K562 (cell line): ENCODE measurements around the gene ESD. TPM values are rescaled to one million over a fixed set of nuclear protein-coding genes. Genes with fewer than 3 reads are reported as not detected.

Experiments used
- ATAC-seq: fragments of 200-7000 bp; cut with Tn5 transposase; 3 replicates; pipeline ENCODE4 v1.9.1; 2020; ENCODE audit warnings: moderate library complexity
- BruUV-seq: library from RNA; stranded (reverse); fragments of 400-500 nt; replicated peaks from 2 replicates; lab custom pipeline; 2021; lab: Mats Ljungman, UMichigan
- CTCF ChIA-PET: fragments of 300-600 bp; formaldehyde crosslinking; extraction: SDS; loops from one replicate; lab custom pipeline; 2021; ENCODE audit warnings: low intra/inter-chr PET ratio; lab: Yijun Ruan, JAX
- POLR2A ChIA-PET: fragments of 300-600, 350-650 bp; sonication (Branson Sonifier 250); formaldehyde crosslinking; extraction: SDS; loops from one replicate; lab custom pipeline; 2021; ENCODE audit warnings: antibody characterized with exemption, inconsistent platforms; lab: Yijun Ruan, JAX
- DNase-seq, 4 experiments: peaks; one replicate each; pipeline versions ENCODE4 v3.0.0 to v3.0.0-alpha.2; 2011 to 2018; ENCODE audit warnings: low spot score in 3 of 4, mixed read lengths in 3 of 4; ENCODE audit errors: extremely low read depth in 1 of 4
- FAIRE-seq: peaks from 2 replicates; lab custom pipeline; 2011; peaks lifted over from hg19 to GRCh38; lab: Jason Lieb, UNC
- H2AFZ ChIP-seq: 2 replicates; pipeline ENCODE4 v1.6.0; 2011; ENCODE audit warnings: low read depth, low read length, control low read depth, inconsistent platforms
- H3K27ac ChIP-seq: fragments of 200-600 bp; 3 replicates; pipeline ENCODE4 v1.8.0; 2011; ENCODE audit warnings: low read depth, mild to moderate bottlenecking, control low read depth, inconsistent platforms, low read length, moderate library complexity, mixed read lengths; ENCODE audit errors: extremely low read depth
- H3K27me3 ChIP-seq, 2 experiments: fragments of 300-600 bp in 1 of 2; 2 replicates in 1 of 2; 3 replicates in 1 of 2; pipeline versions ENCODE4 v1.6.0 to v1.8.0; 2011; ENCODE audit warnings: inconsistent platforms in 2 of 2, low read length in 2 of 2, mild to moderate bottlenecking in 1 of 2, mixed read lengths in 1 of 2, moderate library complexity in 1 of 2; ENCODE audit not compliant: control insufficient read depth in 2 of 2, insufficient read depth in 2 of 2
- H3K36me3 ChIP-seq: fragments of 300-600 bp; 3 replicates; pipeline ENCODE4 v1.8.0; 2011; ENCODE audit warnings: mild to moderate bottlenecking, low read length, inconsistent platforms; ENCODE audit not compliant: control insufficient read depth, insufficient read depth
- H3K4me1 ChIP-seq, 2 experiments: fragments of 200-600 bp in 1 of 2; replicated peaks in 1 of 2; 2 replicates in 1 of 2; 3 replicates in 1 of 2; pipeline versions ENCODE4 v1.5.1 to v1.8.0; 2011; ENCODE audit warnings: inconsistent platforms in 2 of 2, low read length in 2 of 2, mild to moderate bottlenecking in 1 of 2, mixed read lengths in 1 of 2, moderate library complexity in 1 of 2; ENCODE audit not compliant: control insufficient read depth in 2 of 2, insufficient read depth in 2 of 2
- H3K4me2 ChIP-seq: 2 replicates; pipeline ENCODE4 v1.6.1; 2011; ENCODE audit warnings: low read length, control low read depth, inconsistent platforms, mixed read lengths; ENCODE audit not compliant: insufficient read depth
- H3K4me3 ChIP-seq: fragments of 200-600 bp; sonication (generic), shearing (Covaris generic); 2 replicates; pipeline ENCODE4 v1.5.1; 2016; ENCODE audit warnings: control low read depth, inconsistent platforms
- H3K79me2 ChIP-seq: fragments of 200-600 bp; 3 replicates; pipeline ENCODE4 v1.8.0; 2011; ENCODE audit warnings: low read length, inconsistent platforms; ENCODE audit not compliant: control insufficient read depth, insufficient read depth
- H3K9ac ChIP-seq, 2 experiments: 2 replicates each; pipeline versions ENCODE4 v1.6.0 to v1.6.1; 2011; ENCODE audit warnings: low read depth in 2 of 2, low read length in 2 of 2, control low read depth in 1 of 2, inconsistent platforms in 1 of 2, mild to moderate bottlenecking in 1 of 2, mixed read lengths in 1 of 2; ENCODE audit not compliant: insufficient read depth in 1 of 2
- H3K9me1 ChIP-seq: one replicate; pipeline ENCODE4 v1.6.0; 2011; ENCODE audit warnings: inconsistent platforms, mild to moderate bottlenecking, low read length, moderate library complexity; ENCODE audit not compliant: control insufficient read depth, insufficient read depth
- H3K9me3 ChIP-seq: replicated peaks from 2 replicates; pipeline ENCODE4 v1.5.1; 2011; ENCODE audit warnings: low read depth, low read length, inconsistent platforms; ENCODE audit not compliant: control insufficient read depth, insufficient read depth
- H4K20me1 ChIP-seq: replicated peaks from 2 replicates; pipeline ENCODE4 v1.6.1; 2011; ENCODE audit warnings: low read length, inconsistent platforms, mixed read lengths; ENCODE audit not compliant: control insufficient read depth, insufficient read depth
- BCLAF1 ChIP-seq, 2 experiments: fragments of 450-650 bp in 1 of 2; IDR thresholded peaks; 2 replicates each; pipeline ENCODE4 v1.6.1; 2011 to 2017; ENCODE audit warnings: low read depth in 2 of 2, antibody characterized with exemption in 1 of 2, borderline replicate concordance in 1 of 2, low read length in 1 of 2, mild to moderate bottlenecking in 1 of 2, mixed read lengths in 1 of 2; ENCODE audit not compliant: control insufficient read depth in 1 of 2
- BDP1 ChIP-seq: IDR thresholded peaks from 3 replicates; pipeline ENCODE4 v1.6.1; 2011; ENCODE audit not compliant: insufficient read length, insufficient read depth
- BRD9 ChIP-seq: fragments of 450-650 bp; IDR thresholded peaks from 2 replicates; pipeline ENCODE4 v1.6.1; 2018; ENCODE audit warnings: low read depth; ENCODE audit not compliant: partially characterized antibody
- CXXC5 ChIP-seq: fragments of 250-450 bp; sonication (Bioruptor Pico); IDR thresholded peaks from 2 replicates; pipeline ENCODE4 v1.8.0; 2022; ENCODE audit warnings: inconsistent platforms, mild to moderate bottlenecking, moderate library complexity
- KAT2B ChIP-seq: IDR thresholded peaks from one replicate; pipeline ENCODE4 v1.6.1; 2012; ENCODE audit warnings: low read depth, mild to moderate bottlenecking, control low read depth, inconsistent platforms, low read length, moderate library complexity
- RBM22 ChIP-seq: fragments of 200-400 bp; formaldehyde crosslinking; IDR thresholded peaks from 2 replicates; pipeline ENCODE4 v1.6.1; 2018; ENCODE audit warnings: low read length, low read depth; ENCODE audit not compliant: poor library complexity, severe bottlenecking
- SMAD4 ChIP-seq: fragments of 250-450 bp; sonication (Bioruptor Pico); conservative IDR thresholded peaks from 2 replicates; pipeline ENCODE4 v1.8.0; 2021; ENCODE audit warnings: inconsistent platforms, mild to moderate bottlenecking, moderate library complexity
- ZNF354B ChIP-seq: fragments of 250-450 bp; sonication (Bioruptor Pico); IDR thresholded peaks from 2 replicates; pipeline ENCODE4 v1.4.0; 2020
- WGBS: fragments of 100-300 bp; shearing (Covaris generic); methylation state at CpG from one replicate; pipeline ENCODE4 v1.1.6; 2016; ENCODE audit warnings: low coverage, mixed read lengths; ENCODE audit not compliant: insufficient coverage; ENCODE audit errors: missing lambda C conversion rate; 5-methylcytosine and 5-hydroxymethylcytosine counted together
- in situ Hi-C: fragments of 300-500 bp; cut with MboI; formaldehyde crosslinking; loops from 4 replicates; pipeline ENCODE4 v1.15.0; 2018; ENCODE audit warnings: inconsistent platforms, mixed read lengths
- intact Hi-C: fragments of 100-400 bp; cut with micrococcal nuclease; formaldehyde crosslinking; loops from 2 replicates; pipeline ENCODE4 v1.14.2; 2022
- polyA plus RNA-seq, 8 experiments: library from polyadenylated mRNA; depleted of rRNA in 4 of 8; stranded (reverse) in 5 of 8; unstranded in 3 of 8; fragments of >200 nt; fragmentation: Nextera tagmentation in 2 of 8; fragmentation: Illumina TruSeq in 1 of 8; extraction: Ambion mirVana in 2 of 8; extraction: Trizol in 1 of 8; gene quantifications; 2 replicates each; pipeline versions ENCODE4 v1.2.1 to v1.2.3, GENCODE V29; 2011 to 2014; ENCODE audit warnings: inconsistent platforms in 1 of 8, missing spikeins in 1 of 8
- total RNA-seq, 7 experiments: library from RNA; depleted of rRNA in 6 of 7; stranded (reverse); fragments of >200 nt in 6 of 7; fragmentation: Illumina TruSeq in 2 of 7; extraction: Trizol in 2 of 7; gene quantifications; 2 replicates each; pipeline versions ENCODE4 v1.2.1 to v1.2.3, GENCODE V29; 2011 to 2021; ENCODE audit warnings: low replicate concordance in 1 of 7
- TF ChIP-seq, protein P1 (sequence below): sonication (generic); formaldehyde crosslinking; IDR thresholded peaks from 2 replicates; pipeline ENCODE4 v1.8.1; 2023; ENCODE audit warnings: mild to moderate bottlenecking, missing genetic modification reagents

Gene ESD
- total and polyA plus RNA-seq, 9 of the 15 experiments (the other 6 are each of a cell fraction or from before 2014, with no cell fraction given), result 88.9 to 402 (median 232) TPM

- TF ChIP-seq, protein P1, sequence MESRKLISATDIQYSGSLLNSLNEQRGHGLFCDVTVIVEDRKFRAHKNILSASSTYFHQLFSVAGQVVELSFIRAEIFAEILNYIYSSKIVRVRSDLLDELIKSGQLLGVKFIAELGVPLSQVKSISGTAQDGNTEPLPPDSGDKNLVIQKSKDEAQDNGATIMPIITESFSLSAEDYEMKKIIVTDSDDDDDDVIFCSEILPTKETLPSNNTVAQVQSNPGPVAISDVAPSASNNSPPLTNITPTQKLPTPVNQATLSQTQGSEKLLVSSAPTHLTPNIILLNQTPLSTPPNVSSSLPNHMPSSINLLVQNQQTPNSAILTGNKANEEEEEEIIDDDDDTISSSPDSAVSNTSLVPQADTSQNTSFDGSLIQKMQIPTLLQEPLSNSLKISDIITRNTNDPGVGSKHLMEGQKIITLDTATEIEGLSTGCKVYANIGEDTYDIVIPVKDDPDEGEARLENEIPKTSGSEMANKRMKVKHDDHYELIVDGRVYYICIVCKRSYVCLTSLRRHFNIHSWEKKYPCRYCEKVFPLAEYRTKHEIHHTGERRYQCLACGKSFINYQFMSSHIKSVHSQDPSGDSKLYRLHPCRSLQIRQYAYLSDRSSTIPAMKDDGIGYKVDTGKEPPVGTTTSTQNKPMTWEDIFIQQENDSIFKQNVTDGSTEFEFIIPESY, result no peak
- no peak for TF ChIP-seq ZNF354B (CRISPR knock-in tag)
- TF ChIP-seq SMAD4 (CRISPR knock-in tag), result no peak
Observed at GRCh38 chr13:46830405-46831005, 33.5 kb upstream of the ESD start (continued).

- Histone ChIP-seq H4K20me1 (no peaks in the 10 kb centered on the region), H3K4me2 (no peak overlapping the region), H3K4me1 (no peaks in the 10 kb centered on the region), H3K9me1 (no peaks in the 10 kb centered on the region), H3K9me3 (no peaks in the 10 kb centered on the region), H3K27ac (no peak overlapping the region), H3K79me2 (no peaks in the 10 kb centered on the region), H3K27me3 (no peaks in the 10 kb centered on the region), H2AFZ (no peak overlapping the region), H3K4me3 (no peak overlapping the region), H3K36me3 (no peaks in the 10 kb centered on the region), H3K9ac (no peak overlapping the region)
- TF ChIP-seq BDP1 (no peak), CXXC5 (CRISPR knock-in tag) (no peak), BRD9 (no peak), BCLAF1 (IDR thresholded peaks at IDR 0.05; ENCODE audit: borderline replicate concordance in 1 of 2, control insufficient read depth in 1 of 2, low read depth in 2 of 2, low read length in 1 of 2) (no peak), RBM22 (no peak), KAT2B (no peak)
- intact Hi-C loops, result no loop called here
- DNase-seq (no peak), FAIRE-seq (no peak), ATAC-seq (no peak)
- WGBS, result 25% methylated on average over 2 of the region's 2 CpGs
- ChIA-PET POLR2A (no interaction called here), CTCF (no interaction called here)
- in situ Hi-C loops, result no loop called here
- no TSS peak for BruUV-seq
Observed at GRCh38 chr13:46822551-46822950, 25.6 kb upstream of the ESD start.
